Lower lobe of right lung (tissue), 2 donors: Measurements from ENCODE around the gene ADORA2A. TPM values are rescaled to one million over a fixed set of nuclear protein-coding genes. Genes with fewer than 3 reads are reported as not detected.

Source experiments
- ATAC-seq, 2 donors: fragments of 200-7000 bp; cut with Tn5 transposase; one replicate each; pipeline ENCODE4 v1.9.1; 2020 to 2022; ENCODE audit warnings: mild to moderate bottlenecking in 2 of 2, moderate library complexity in 2 of 2
- DNase-seq: peaks from one replicate; pipeline ENCODE4 v3.0.0-alpha.2; 2020
- H3K27ac ChIP-seq: fragments of 200-600 bp; one replicate; pipeline ENCODE4 v1.8.0; 2022
- H3K27me3 ChIP-seq: fragments of 200-600 bp; one replicate; pipeline ENCODE4 v1.8.0; 2022; ENCODE audit warnings: low read depth
- H3K36me3 ChIP-seq: fragments of 200-600 bp; one replicate; pipeline ENCODE4 v1.8.0; 2022; ENCODE audit warnings: mild to moderate bottlenecking
- H3K4me1 ChIP-seq: fragments of 200-600 bp; one replicate; pipeline ENCODE4 v1.8.0; 2022
- H3K4me3 ChIP-seq: fragments of 200-600 bp; one replicate; pipeline ENCODE4 v1.8.0; 2022; ENCODE audit warnings: mild to moderate bottlenecking
- H3K9me3 ChIP-seq: fragments of 200-600 bp; one replicate; pipeline ENCODE4 v1.8.0; 2022
- CTCF ChIP-seq: fragments of 200-600 bp; IDR thresholded peaks from one replicate; pipeline ENCODE4 v1.8.0; 2022; ENCODE audit warnings: antibody characterized with exemption, mild to moderate bottlenecking
- intact Hi-C: fragments of 100-400 bp; cut with DNase I; formaldehyde crosslinking; loops from one replicate; pipeline ENCODE4 v1.11.0; 2022
- total RNA-seq: library from RNA; stranded (reverse); fragmentation: NEBNext Ultra II Directional; extraction: Animal tissue kit (Norgen Biotek cat#: 25700); gene quantifications from one replicate; pipeline ENCODE4 v1.2.1, GENCODE V29; 2021
- donor health status: DM: no; HTN: yes; CAD: no; lungs with severe emphysema.

Gene ADORA2A
- total RNA-seq, 1 donor from 2014 or later: 16.0 TPM

- ATAC-seq (no peak), DNase-seq (no peak)
- Histone ChIP-seq H3K27me3 (no peaks in the 10 kb centered on the region), H3K4me1 (peaks cover 13% of the 10 kb centered on the region), H3K36me3 (peaks cover 19% of the 10 kb centered on the region), H3K9me3 (no peaks in the 10 kb centered on the region), H3K4me3 (no peak overlapping the region), H3K27ac (no peak overlapping the region)
- intact Hi-C loops: no loop called here
- TF ChIP-seq CTCF: no peak
These were observed 12.9 kb downstream of the ADORA2A start for GRCh38 chr22:24440270-24440717.

DNA sequence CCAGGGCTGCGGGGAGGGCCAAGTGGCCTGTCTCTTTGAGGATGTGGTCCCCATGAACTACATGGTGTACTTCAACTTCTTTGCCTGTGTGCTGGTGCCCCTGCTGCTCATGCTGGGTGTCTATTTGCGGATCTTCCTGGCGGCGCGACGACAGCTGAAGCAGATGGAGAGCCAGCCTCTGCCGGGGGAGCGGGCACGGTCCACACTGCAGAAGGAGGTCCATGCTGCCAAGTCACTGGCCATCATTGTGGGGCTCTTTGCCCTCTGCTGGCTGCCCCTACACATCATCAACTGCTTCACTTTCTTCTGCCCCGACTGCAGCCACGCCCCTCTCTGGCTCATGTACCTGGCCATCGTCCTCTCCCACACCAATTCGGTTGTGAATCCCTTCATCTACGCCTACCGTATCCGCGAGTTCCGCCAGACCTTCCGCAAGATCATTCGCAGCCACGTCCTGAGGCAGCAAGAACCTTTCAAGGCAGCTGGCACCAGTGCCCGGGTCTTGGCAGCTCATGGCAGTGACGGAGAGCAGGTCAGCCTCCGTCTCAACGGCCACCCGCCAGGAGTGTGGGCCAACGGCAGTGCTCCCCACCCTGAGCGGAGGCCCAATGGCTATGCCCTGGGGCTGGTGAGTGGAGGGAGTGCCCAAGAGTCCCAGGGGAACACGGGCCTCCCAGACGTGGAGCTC is 13.5 kb downstream of the ADORA2A start:
- peaks cover 7% of the 10 kb centered on the region for H3K4me1 ChIP-seq
- DNase-seq (no peak), ATAC-seq (no peak)
- no peak overlapping the region for H3K4me3 ChIP-seq
- no peaks in the 10 kb centered on the region for H3K9me3 ChIP-seq
- no peak for TF ChIP-seq CTCF
- H3K36me3 ChIP-seq: peaks cover 19% of the 10 kb centered on the region
- H3K27me3 ChIP-seq: no peaks in the 10 kb centered on the region
- intact Hi-C loops: no loop called here
- no peak overlapping the region for H3K27ac ChIP-seq

DNA sequence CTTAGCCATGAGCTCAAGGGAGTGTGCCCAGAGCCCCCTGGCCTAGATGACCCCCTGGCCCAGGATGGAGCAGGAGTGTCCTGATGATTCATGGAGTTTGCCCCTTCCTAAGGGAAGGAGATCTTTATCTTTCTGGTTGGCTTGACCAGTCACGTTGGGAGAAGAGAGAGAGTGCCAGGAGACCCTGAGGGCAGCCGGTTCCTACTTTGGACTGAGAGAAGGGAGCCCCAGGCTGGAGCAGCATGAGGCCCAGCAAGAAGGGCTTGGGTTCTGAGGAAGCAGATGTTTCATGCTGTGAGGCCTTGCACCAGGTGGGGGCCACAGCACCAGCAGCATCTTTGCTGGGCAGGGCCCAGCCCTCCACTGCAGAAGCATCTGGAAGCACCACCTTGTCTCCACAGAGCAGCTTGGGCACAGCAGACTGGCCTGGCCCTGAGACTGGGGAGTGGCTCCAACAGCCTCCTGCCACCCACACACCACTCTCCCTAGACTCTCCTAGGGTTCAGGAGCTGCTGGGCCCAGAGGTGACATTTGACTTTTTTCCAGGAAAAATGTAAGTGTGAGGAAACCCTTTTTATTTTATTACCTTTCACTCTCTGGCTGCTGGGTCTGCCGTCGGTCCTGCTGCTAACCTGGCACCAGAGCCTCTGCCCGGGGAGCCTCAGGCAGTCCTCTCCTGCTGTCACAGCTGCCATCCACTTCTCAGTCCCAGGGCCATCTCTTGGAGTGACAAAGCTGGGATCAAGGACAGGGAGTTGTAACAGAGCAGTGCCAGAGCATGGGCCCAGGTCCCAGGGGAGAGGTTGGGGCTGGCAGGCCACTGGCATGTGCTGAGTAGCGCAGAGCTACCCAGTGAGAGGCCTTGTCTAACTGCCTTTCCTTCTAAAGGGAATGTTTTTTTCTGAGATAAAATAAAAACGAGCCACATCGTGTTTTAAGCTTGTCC is 14.3 kb downstream of the ADORA2A start:
- intact Hi-C loops: no loop called here
- no peak for ATAC-seq
- Histone ChIP-seq H3K27ac (no peak overlapping the region), H3K4me1 (no peaks in the 10 kb centered on the region), H3K36me3 (peaks cover 19% of the 10 kb centered on the region), H3K9me3 (no peaks in the 10 kb centered on the region), H3K4me3 (no peak overlapping the region), H3K27me3 (no peaks in the 10 kb centered on the region)
- no peak for TF ChIP-seq CTCF
- DNase-seq: no peak

GRCh38 chr22:24442352-24442744 is 14.9 kb downstream of the ADORA2A start:
- no peaks in the 10 kb centered on the region for H3K4me1 ChIP-seq
- no peaks in the 10 kb centered on the region for H3K27me3 ChIP-seq
- no peak for TF ChIP-seq CTCF
- H3K4me3 ChIP-seq: no peak overlapping the region
- DNase-seq: no peak
- ATAC-seq: no peak
- peaks cover 19% of the 10 kb centered on the region for H3K36me3 ChIP-seq
- intact Hi-C loops: no loop called here
- H3K27ac ChIP-seq: no peak overlapping the region
- H3K9me3 ChIP-seq: no peaks in the 10 kb centered on the region

DNA sequence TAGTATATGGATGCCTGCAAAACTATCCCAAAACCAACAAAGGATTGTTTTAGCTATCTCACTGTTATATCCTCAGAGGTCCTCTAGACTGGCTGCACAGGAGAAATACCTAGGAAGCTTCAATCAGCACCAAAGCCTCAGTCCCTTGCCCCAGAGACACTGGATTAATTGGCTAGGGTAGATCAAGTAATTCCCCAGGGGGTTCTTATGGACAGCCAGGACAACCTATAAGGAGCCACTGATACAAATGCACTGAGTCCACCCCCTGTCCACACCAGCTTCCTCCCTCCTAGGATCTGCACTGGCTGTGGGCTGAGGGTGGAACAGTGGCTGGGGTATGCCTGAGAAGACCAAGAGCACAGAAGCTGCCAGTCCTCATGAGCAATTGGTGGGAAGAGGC is 16.3 kb downstream of the ADORA2A start:
- H3K4me3 ChIP-seq: no peak overlapping the region
- H3K27ac ChIP-seq: no peak overlapping the region
- no peaks in the 10 kb centered on the region for H3K4me1 ChIP-seq
- peaks cover 19% of the 10 kb centered on the region for H3K36me3 ChIP-seq
- H3K9me3 ChIP-seq: no peaks in the 10 kb centered on the region
- no peaks in the 10 kb centered on the region for H3K27me3 ChIP-seq
- ATAC-seq (no peak), DNase-seq (no peak)
- intact Hi-C loops: no loop called here
- TF ChIP-seq CTCF: no peak
